ENCODE results near the gene GRHL3. TPM values are rescaled to one million over a fixed set of nuclear protein-coding genes. Genes with fewer than 3 reads are reported as not detected.
A peak's percentile ranks its signal among the peaks of the same experiment; 100 is the strongest.

The GRHL3 gene
- total and polyA plus RNA-seq, 2 experiments from 2014 or later: 2.7 to 6.9 TPM

DNA sequence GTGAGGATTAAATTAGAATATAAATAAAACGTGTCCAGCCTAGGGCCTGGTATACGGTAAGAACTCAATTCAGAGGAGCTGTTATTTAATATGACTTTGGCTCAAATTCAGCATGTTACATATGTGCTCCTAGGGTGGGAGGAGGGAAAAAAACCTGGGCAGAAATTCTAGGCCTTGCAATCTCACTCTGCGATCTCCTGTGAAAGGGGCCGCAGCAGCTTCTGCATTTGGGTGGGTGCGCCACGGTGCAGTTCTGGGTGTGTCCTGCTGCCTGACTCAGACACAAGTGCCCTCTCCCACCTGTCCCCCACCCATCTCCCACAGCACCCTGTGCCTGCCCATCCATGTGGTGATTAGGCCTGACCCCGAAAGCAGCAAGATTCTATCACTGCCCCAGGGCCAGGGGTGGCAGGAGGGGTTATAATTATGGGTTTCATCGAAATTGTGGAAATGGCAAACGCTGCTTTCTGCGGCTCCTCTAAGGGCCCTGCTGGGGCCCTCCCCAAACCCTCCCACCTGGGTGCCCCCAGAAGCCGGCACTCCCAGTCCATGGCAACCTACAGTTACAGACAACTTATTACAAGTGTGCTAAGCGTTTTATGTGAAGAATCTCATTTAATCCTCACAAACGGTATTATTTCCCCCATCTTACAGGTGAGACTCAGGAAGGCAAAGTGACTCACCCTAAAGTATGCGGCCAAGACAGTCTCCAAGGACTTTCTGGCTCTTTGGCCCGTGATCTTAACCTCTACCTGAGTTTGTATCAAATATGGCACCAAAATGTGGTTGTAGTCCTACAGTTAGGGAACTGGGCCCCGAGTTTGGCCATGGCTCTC lies 25.5 kb upstream of the GRHL3 start:
- Histone ChIP-seq H3K4me1 (ENCODE audit: insufficient read depth) (peaks cover 5% of the 10 kb centered on the region), H3K4me3 (no peak overlapping the region), H3K27ac (peak overlapping the region; percentile 24), H3K27me3 (no peaks in the 10 kb centered on the region), H4K20me1 (ENCODE audit: insufficient read depth, poor library complexity, severe bottlenecking) (no peaks in the 10 kb centered on the region), H3K9me3 (ENCODE audit: low read depth) (no peaks in the 10 kb centered on the region), H3K36me3 (replicated peaks; ENCODE audit: insufficient read depth, low read depth) (no peaks in the 10 kb centered on the region), H3K4me2 (no peak overlapping the region), H3K79me2 (no peaks in the 10 kb centered on the region), H2AFZ (no peak overlapping the region), H3K9me2 (replicated peaks; ENCODE audit: insufficient read depth) (no peaks in the 10 kb centered on the region)
- TF ChIP-seq, protein P1, sequence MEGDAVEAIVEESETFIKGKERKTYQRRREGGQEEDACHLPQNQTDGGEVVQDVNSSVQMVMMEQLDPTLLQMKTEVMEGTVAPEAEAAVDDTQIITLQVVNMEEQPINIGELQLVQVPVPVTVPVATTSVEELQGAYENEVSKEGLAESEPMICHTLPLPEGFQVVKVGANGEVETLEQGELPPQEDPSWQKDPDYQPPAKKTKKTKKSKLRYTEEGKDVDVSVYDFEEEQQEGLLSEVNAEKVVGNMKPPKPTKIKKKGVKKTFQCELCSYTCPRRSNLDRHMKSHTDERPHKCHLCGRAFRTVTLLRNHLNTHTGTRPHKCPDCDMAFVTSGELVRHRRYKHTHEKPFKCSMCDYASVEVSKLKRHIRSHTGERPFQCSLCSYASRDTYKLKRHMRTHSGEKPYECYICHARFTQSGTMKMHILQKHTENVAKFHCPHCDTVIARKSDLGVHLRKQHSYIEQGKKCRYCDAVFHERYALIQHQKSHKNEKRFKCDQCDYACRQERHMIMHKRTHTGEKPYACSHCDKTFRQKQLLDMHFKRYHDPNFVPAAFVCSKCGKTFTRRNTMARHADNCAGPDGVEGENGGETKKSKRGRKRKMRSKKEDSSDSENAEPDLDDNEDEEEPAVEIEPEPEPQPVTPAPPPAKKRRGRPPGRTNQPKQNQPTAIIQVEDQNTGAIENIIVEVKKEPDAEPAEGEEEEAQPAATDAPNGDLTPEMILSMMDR (IDR thresholded peaks at IDR 0.05; ENCODE audit: poor library complexity): no peak
- no peak for TF ChIP-seq EZH2phosphoT487 (IDR thresholded peaks at IDR 0.05; ENCODE audit: low read depth, severe bottlenecking, unreplicated experiment)
- TF ChIP-seq EZH2 (IDR thresholded peaks at IDR 0.05; ENCODE audit: borderline replicate concordance): no peak
- WGBS (ENCODE audit: low lambda C conversion rate, missing lambda C conversion rate): 81% methylated on average over 16 of the region's 16 CpGs
- DNase-seq (ENCODE audit: low spot score): no peak

DNA sequence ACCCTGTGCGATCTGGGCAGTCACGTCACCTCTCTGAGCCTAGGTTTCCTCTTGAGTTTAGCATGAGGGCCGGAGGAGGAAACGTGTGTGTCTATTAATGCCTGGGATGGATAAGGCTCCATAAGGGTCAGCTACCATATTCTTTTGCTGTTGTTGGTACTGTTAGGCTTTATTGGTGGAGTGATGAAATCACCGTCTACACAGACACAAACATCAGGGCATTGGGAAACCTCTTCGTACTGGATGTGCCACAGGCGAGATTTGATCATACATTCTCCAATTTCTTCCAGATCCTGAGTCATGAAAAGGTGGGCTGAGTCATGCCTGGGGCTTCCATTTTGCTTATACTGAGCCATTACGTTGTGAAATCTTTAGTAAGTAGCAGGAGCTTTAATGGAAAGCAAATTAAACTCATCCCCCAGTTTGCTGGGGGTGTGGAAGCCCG lies 24.9 kb upstream of the GRHL3 start:
- Histone ChIP-seq H3K27me3 (no peaks in the 10 kb centered on the region), H3K27ac (peak overlapping the region; percentile 50), H3K9me3 (ENCODE audit: low read depth) (no peaks in the 10 kb centered on the region), H3K4me1 (ENCODE audit: insufficient read depth) (peaks cover 5% of the 10 kb centered on the region), H2AFZ (no peak overlapping the region), H3K79me2 (no peaks in the 10 kb centered on the region), H4K20me1 (ENCODE audit: insufficient read depth, poor library complexity, severe bottlenecking) (no peaks in the 10 kb centered on the region), H3K4me2 (peak overlapping the region; percentile 6), H3K9me2 (replicated peaks; ENCODE audit: insufficient read depth) (no peaks in the 10 kb centered on the region), H3K4me3 (no peak overlapping the region), H3K36me3 (replicated peaks; ENCODE audit: insufficient read depth, low read depth) (no peaks in the 10 kb centered on the region)
- TF ChIP-seq EZH2 (IDR thresholded peaks at IDR 0.05; ENCODE audit: borderline replicate concordance) (no peak), EZH2phosphoT487 (IDR thresholded peaks at IDR 0.05; ENCODE audit: low read depth, severe bottlenecking, unreplicated experiment) (no peak)
- TF ChIP-seq, protein P1 (IDR thresholded peaks at IDR 0.05; ENCODE audit: poor library complexity): no peak
- DNase-seq (ENCODE audit: low spot score): peak; percentile 60
- 71% methylated on average over 9 of the region's 9 CpGs for WGBS (ENCODE audit: low lambda C conversion rate, missing lambda C conversion rate)

DNA sequence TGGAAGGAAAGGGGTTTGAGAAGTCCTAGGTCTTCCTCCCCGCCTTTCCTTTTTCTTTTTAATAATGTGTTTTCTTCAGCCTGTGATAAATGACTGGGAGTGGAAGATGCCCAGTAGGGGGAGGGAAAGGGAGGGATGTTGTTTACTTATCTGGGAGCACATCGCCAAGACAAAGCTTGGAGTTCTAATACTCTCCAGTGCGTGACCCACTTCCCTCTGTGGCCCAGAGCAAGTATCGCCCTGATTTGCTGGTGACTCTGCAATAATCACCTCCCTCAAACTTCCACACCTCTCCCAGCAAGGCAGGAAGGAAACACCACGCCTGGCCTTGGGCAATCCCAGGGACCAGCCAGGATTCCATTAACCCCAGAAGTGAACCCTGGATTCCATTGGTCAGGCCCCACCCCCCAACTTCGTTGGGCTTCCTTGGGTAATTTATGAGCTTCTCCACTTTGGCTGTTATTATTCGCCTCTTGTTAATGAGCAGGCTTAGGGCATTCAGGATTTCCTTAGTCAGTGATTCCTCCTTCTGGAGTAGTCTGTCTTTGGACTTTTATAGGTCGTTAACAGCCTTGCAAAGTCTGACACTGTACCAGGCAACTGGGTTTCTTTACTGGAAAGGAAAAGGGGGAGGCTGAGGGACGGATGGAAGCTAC lies 24.3 kb upstream of the GRHL3 start:
- peaks cover 5% of the 10 kb centered on the region for H3K4me1 ChIP-seq (ENCODE audit: insufficient read depth)
- DNase-seq (ENCODE audit: low spot score): peak; percentile 41
- no peaks in the 10 kb centered on the region for H4K20me1 ChIP-seq (ENCODE audit: insufficient read depth, poor library complexity, severe bottlenecking)
- no peaks in the 10 kb centered on the region for H3K9me2 ChIP-seq (replicated peaks; ENCODE audit: insufficient read depth)
- no peak for TF ChIP-seq EZH2phosphoT487 (IDR thresholded peaks at IDR 0.05; ENCODE audit: low read depth, severe bottlenecking, unreplicated experiment)
- TF ChIP-seq, protein P1 (IDR thresholded peaks at IDR 0.05; ENCODE audit: poor library complexity): no peak
- TF ChIP-seq EZH2 (IDR thresholded peaks at IDR 0.05; ENCODE audit: borderline replicate concordance): no peak
- H3K4me2 ChIP-seq: peak overlapping the region; percentile 6
- no peaks in the 10 kb centered on the region for H3K9me3 ChIP-seq (ENCODE audit: low read depth)
- H3K27ac ChIP-seq: peak overlapping the region; percentile 50
- H3K4me3 ChIP-seq: no peak overlapping the region
- 44% methylated on average over 9 of the region's 9 CpGs for WGBS (ENCODE audit: low lambda C conversion rate, missing lambda C conversion rate)
- H2AFZ ChIP-seq: no peak overlapping the region
- no peaks in the 10 kb centered on the region for H3K36me3 ChIP-seq (replicated peaks; ENCODE audit: insufficient read depth, low read depth)
- H3K79me2 ChIP-seq: no peaks in the 10 kb centered on the region
- no peaks in the 10 kb centered on the region for H3K27me3 ChIP-seq

All from hepatocyte (in vitro differentiated cells).